Trophoblast cell (in vitro differentiated cells and primary cell): ENCODE results near the gene PRDM16.
A peak's percentile ranks its signal among the peaks of the same experiment; 100 is the strongest.

ENCODE experiments used
- DNase-seq, 2 donors: peaks; one replicate each; pipeline ENCODE4 v3.0.0-alpha.2; 2016
- H2AFZ ChIP-seq: 2 replicates; pipeline ENCODE4 v1.6.1; 2013; ENCODE audit warnings: low read length, moderate library complexity, mild to moderate bottlenecking; ENCODE audit not compliant: insufficient read depth, poor library complexity
- H2AK5ac ChIP-seq: 2 replicates; pipeline ENCODE4 v1.6.1; 2013; ENCODE audit warnings: mild to moderate bottlenecking, low read length
- H2BK120ac ChIP-seq: 2 replicates; pipeline ENCODE4 v1.6.1; 2013; ENCODE audit warnings: low read length, mild to moderate bottlenecking, moderate library complexity; ENCODE audit not compliant: insufficient read depth, poor library complexity
- H2BK12ac ChIP-seq: 2 replicates; pipeline ENCODE4 v1.6.1; 2013; ENCODE audit warnings: mild to moderate bottlenecking, low read length, moderate library complexity
- H2BK5ac ChIP-seq: 2 replicates; pipeline ENCODE4 v1.6.1; 2013; ENCODE audit warnings: low read length, low read depth, moderate library complexity, mild to moderate bottlenecking; ENCODE audit not compliant: poor library complexity
- H3K14ac ChIP-seq: 2 replicates; pipeline ENCODE4 v1.6.1; 2013; ENCODE audit warnings: mild to moderate bottlenecking, low read length
- H3K18ac ChIP-seq: 2 replicates; pipeline ENCODE4 v1.6.1; 2013; ENCODE audit warnings: mild to moderate bottlenecking, low read length
- H3K23ac ChIP-seq: 2 replicates; pipeline ENCODE4 v1.6.1; 2013; ENCODE audit warnings: low read length
- H3K27ac ChIP-seq: 2 replicates; pipeline ENCODE4 v1.5.1; 2013; ENCODE audit warnings: low read depth, mild to moderate bottlenecking, inconsistent platforms, low read length, moderate library complexity
- H3K27me3 ChIP-seq: 2 replicates; pipeline ENCODE4 v1.6.1; 2013; ENCODE audit warnings: inconsistent platforms, mild to moderate bottlenecking, low read length, moderate library complexity; ENCODE audit not compliant: insufficient read depth
- H3K36me3 ChIP-seq, 2 experiments: 1 replicate in 1 of 2; 2 replicates in 1 of 2; pipeline ENCODE4 v1.6.1; 2013; ENCODE audit warnings: low read length in 2 of 2, mild to moderate bottlenecking in 2 of 2, moderate library complexity in 1 of 2; ENCODE audit not compliant: insufficient read depth in 2 of 2, control insufficient read depth in 1 of 2
- H3K4ac ChIP-seq: 2 replicates; pipeline ENCODE4 v1.6.1; 2013; ENCODE audit warnings: low read depth, mild to moderate bottlenecking, low read length, moderate library complexity
- H3K4me1 ChIP-seq, 2 experiments: 1 replicate in 1 of 2; 2 replicates in 1 of 2; pipeline ENCODE4 v1.6.1; 2013; ENCODE audit warnings: low read length in 2 of 2, mild to moderate bottlenecking in 2 of 2, moderate library complexity in 1 of 2; ENCODE audit not compliant: insufficient read depth in 2 of 2, control insufficient read depth in 1 of 2
- H3K4me2 ChIP-seq: 2 replicates; pipeline ENCODE4 v1.6.1; 2013; ENCODE audit warnings: inconsistent platforms, mild to moderate bottlenecking, low read length, moderate library complexity
- H3K4me3 ChIP-seq: 2 replicates; pipeline ENCODE4 v1.5.1; 2013; ENCODE audit warnings: mild to moderate bottlenecking, low read depth, low read length, inconsistent platforms
- H3K79me1 ChIP-seq: one replicate; pipeline ENCODE4 v1.6.1; 2013; ENCODE audit warnings: low read length
- H3K79me2 ChIP-seq: 2 replicates; pipeline ENCODE4 v1.6.1; 2013; ENCODE audit warnings: low read length, mild to moderate bottlenecking; ENCODE audit not compliant: control insufficient read depth, insufficient read depth, poor library complexity
- H3K9ac ChIP-seq: 2 replicates; pipeline ENCODE4 v1.6.1; 2013; ENCODE audit warnings: mild to moderate bottlenecking, low read length
- H3K9me3 ChIP-seq: 2 replicates; pipeline ENCODE4 v1.6.1; 2013; ENCODE audit warnings: low read depth, mild to moderate bottlenecking, control low read depth, inconsistent platforms, low read length; ENCODE audit not compliant: insufficient read depth
- H4K12ac ChIP-seq: 2 replicates; pipeline ENCODE4 v1.6.1; 2013; ENCODE audit warnings: low read depth, mild to moderate bottlenecking, low read length, moderate library complexity
- H4K8ac ChIP-seq: 2 replicates; pipeline ENCODE4 v1.6.1; 2013; ENCODE audit warnings: low read depth, mild to moderate bottlenecking, low read length, moderate library complexity
- H4K91ac ChIP-seq: one replicate; pipeline ENCODE4 v1.6.1; 2013; ENCODE audit warnings: low read depth, mild to moderate bottlenecking, low read length, moderate library complexity
- WGBS: extraction: QIAGEN DNeasy Blood & Tissue Kit; methylation state at CpG from one replicate; pipeline ENCODE4 v1.1.7; 2013; ENCODE audit warnings: missing lambda C conversion rate; ENCODE audit not compliant: insufficient read length, insufficient coverage; ENCODE audit errors: extremely low coverage; 5-methylcytosine and 5-hydroxymethylcytosine counted together

Gene PRDM16

GRCh38 chr1:3387401-3387800 lies 318.4 kb downstream of the PRDM16 start:
- no peaks in the 10 kb centered on the region for H3K79me2 ChIP-seq
- H2AK5ac ChIP-seq: no peak overlapping the region
- H2BK5ac ChIP-seq: no peak overlapping the region
- H2BK120ac ChIP-seq: no peak overlapping the region
- no peak overlapping the region for H3K4ac ChIP-seq
- H3K4me1 ChIP-seq: no peaks in the 10 kb centered on the region
- H4K8ac ChIP-seq: no peak overlapping the region
- no peak overlapping the region for H3K27ac ChIP-seq
- H4K91ac ChIP-seq: no peak overlapping the region
- H3K14ac ChIP-seq: no peak overlapping the region
- H4K12ac ChIP-seq: no peak overlapping the region
- no peaks in the 10 kb centered on the region for H3K36me3 ChIP-seq
- WGBS: no CpG with 5 or more reads among the region's 17 CpGs
- H3K27me3 ChIP-seq: peaks cover 30% of the 10 kb centered on the region
- H3K18ac ChIP-seq: no peak overlapping the region
- no peak for DNase-seq
- H3K4me3 ChIP-seq: no peak overlapping the region
- H2BK12ac ChIP-seq: no peak overlapping the region
- no peak overlapping the region for H2AFZ ChIP-seq
- no peak overlapping the region for H3K4me2 ChIP-seq
- H3K9me3 ChIP-seq: no peaks in the 10 kb centered on the region
- no peaks in the 10 kb centered on the region for H3K79me1 ChIP-seq
- no peak overlapping the region for H3K9ac ChIP-seq
- no peak overlapping the region for H3K23ac ChIP-seq

GRCh38 chr1:3389093-3389833 lies 320.3 kb downstream of the PRDM16 start:
- Histone ChIP-seq H3K23ac (no peak overlapping the region), H4K91ac (no peak overlapping the region), H4K12ac (no peak overlapping the region), H3K18ac (no peak overlapping the region), H3K14ac (no peak overlapping the region), H3K36me3 (no peaks in the 10 kb centered on the region), H3K27me3 (peaks cover 46% of the 10 kb centered on the region), H3K27ac (no peak overlapping the region), H4K8ac (no peak overlapping the region), H2BK12ac (no peak overlapping the region), H3K4me1 (peaks cover 2 to 3% of the 10 kb centered on the region in 2 experiments), H3K79me2 (no peaks in the 10 kb centered on the region), H3K9ac (no peak overlapping the region), H3K79me1 (peaks cover 2% of the 10 kb centered on the region), H2BK120ac (no peak overlapping the region), H2BK5ac (no peak overlapping the region), H2AFZ (no peak overlapping the region), H2AK5ac (no peak overlapping the region), H3K4ac (no peak overlapping the region), H3K4me3 (no peak overlapping the region), H3K9me3 (peaks cover 2% of the 10 kb centered on the region), H3K4me2 (no peak overlapping the region)
- no peak for DNase-seq
- no CpG with 5 or more reads among the region's 23 CpGs for WGBS

- Histone ChIP-seq H3K4ac (no peak overlapping the region), H2BK120ac (no peak overlapping the region), H2BK12ac (no peak overlapping the region), H2AK5ac (no peak overlapping the region), H3K4me2 (no peak overlapping the region), H3K9me3 (peaks cover 2% of the 10 kb centered on the region), H2BK5ac (no peak overlapping the region), H4K8ac (no peak overlapping the region), H3K14ac (no peak overlapping the region), H3K9ac (no peak overlapping the region), H4K91ac (no peak overlapping the region), H4K12ac (no peak overlapping the region), H3K79me2 (no peaks in the 10 kb centered on the region), H3K79me1 (peaks cover 2% of the 10 kb centered on the region), H2AFZ (no peak overlapping the region), H3K4me1 (peaks cover 2 to 3% of the 10 kb centered on the region in 2 experiments), H3K36me3 (no peaks in the 10 kb centered on the region), H3K27me3 (peaks cover 53% of the 10 kb centered on the region), H3K23ac (no peak overlapping the region), H3K27ac (no peak overlapping the region), H3K18ac (no peak overlapping the region), H3K4me3 (no peak overlapping the region)
- WGBS: no CpG with 5 or more reads among the region's 23 CpGs
- DNase-seq: no peak
These were observed 321.3 kb downstream of the PRDM16 start for GRCh38 chr1:3390291-3390690.

GRCh38 chr1:3391711-3392110 lies 322.7 kb downstream of the PRDM16 start:
- no peak overlapping the region for H3K14ac ChIP-seq
- peak overlapping the region; percentile 38 for H3K4me2 ChIP-seq
- peaks cover 2% of the 10 kb centered on the region for H3K9me3 ChIP-seq
- no peak overlapping the region for H4K91ac ChIP-seq
- peaks cover 2 to 3% of the 10 kb centered on the region in 2 experiments for H3K4me1 ChIP-seq
- no peak overlapping the region for H4K8ac ChIP-seq
- peaks cover 2% of the 10 kb centered on the region for H3K79me1 ChIP-seq
- no peak overlapping the region for H3K23ac ChIP-seq
- H3K27ac ChIP-seq: no peak overlapping the region
- H2BK5ac ChIP-seq: no peak overlapping the region
- no peak overlapping the region for H3K18ac ChIP-seq
- H3K9ac ChIP-seq: no peak overlapping the region
- no peaks in the 10 kb centered on the region for H3K36me3 ChIP-seq
- no peak for DNase-seq
- no peak overlapping the region for H2AFZ ChIP-seq
- H4K12ac ChIP-seq: no peak overlapping the region
- no CpG with 5 or more reads among the region's 18 CpGs for WGBS
- H2BK120ac ChIP-seq: no peak overlapping the region
- H2BK12ac ChIP-seq: no peak overlapping the region
- no peak overlapping the region for H2AK5ac ChIP-seq
- no peak overlapping the region for H3K4me3 ChIP-seq
- no peaks in the 10 kb centered on the region for H3K79me2 ChIP-seq
- H3K27me3 ChIP-seq: peaks cover 53% of the 10 kb centered on the region
- H3K4ac ChIP-seq: no peak overlapping the region
